Activated gamma-delta T cell treated with anti-CD3 and anti-CD28 coated beads, Interleukin-2, amount 50 U/mL, for 16 hours (primary cell): ENCODE data around the gene NT5C2.
"Not testable (repeated sequence)": the region's sequence is repeated elsewhere in the genome, so short reads cannot be mapped to it uniquely, and the experiment has no call there.

Source experiments
- DNase-seq: peaks from one replicate; pipeline ENCODE4 v3.0.0-alpha.2; 2020; ENCODE audit warnings: low read depth

The NT5C2 gene

GRCh38 chr10:103193107-103193819 lies at the start of gene NT5C2:
Gene NT5C2, minus strand, starts transcription at chr10:103193272. Its CDS starts 18,314 bp downstream, at chr10:103174958.
- DNase-seq, result peak; percentile 68

DNA sequence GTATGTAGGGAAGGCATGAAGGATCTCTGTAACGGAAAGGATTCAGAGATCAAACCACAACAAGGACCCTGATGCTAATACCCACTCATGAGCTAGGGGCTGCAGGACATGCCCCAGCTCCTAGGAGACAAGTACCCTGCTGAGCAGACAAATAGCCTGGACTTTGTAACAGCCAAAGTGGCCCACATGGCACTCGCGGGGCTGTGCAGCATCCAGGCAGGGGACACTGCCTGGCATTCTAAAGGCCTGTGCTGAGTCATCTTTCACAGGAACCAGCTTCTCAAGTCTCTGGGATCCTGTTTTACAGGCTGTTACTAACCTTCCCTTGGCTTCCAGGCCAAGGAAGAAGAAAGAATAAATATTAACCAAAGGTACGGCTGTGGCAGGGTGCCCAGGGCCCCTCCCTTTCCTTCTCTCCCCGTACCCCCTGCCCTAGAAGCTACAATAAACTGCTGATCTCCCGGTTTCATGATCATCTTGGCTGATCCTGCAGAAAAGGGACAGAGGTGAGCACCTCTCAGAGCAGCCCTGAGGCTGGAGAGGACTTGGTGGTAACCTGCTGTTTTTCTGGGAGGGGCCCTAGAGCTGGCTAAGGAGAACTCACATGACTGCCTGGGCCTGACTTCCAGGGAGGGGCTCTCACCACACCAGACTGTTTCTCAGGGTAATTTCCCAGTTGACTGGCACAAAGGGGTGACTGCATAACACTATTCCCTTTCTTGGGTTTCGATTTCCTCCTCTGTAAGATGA lies 48.4 kb upstream of the NT5C2 start:
- no peak for DNase-seq

GRCh38 chr10:103238506-103239252 lies 45.6 kb upstream of the NT5C2 start:
- DNase-seq, result no peak

DNA sequence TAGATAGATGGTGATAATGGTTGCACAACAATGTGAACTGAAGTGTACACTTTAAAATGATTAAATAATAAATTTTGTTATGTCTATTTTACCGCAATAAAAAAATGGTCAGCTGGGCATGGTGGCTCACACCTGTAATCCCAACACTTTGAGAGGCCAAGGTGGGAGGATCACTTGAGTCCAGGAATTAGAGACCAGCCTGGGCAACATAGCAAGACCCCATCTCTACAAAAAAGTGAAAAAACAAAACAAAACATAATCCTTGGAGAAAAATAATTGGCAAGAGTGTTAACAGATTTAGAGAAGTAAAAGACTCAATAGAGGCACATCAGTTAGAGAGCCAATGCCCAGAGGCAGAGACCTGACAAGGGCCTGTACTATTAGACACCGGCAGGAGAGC lies 42.7 kb upstream of the NT5C2 start:
- no peak for DNase-seq

- DNase-seq, result no peak
These were observed 39.9 kb upstream of the NT5C2 start for GRCh38 chr10:103232772-103233488.

GRCh38 chr10:103232131-103232673 lies 39.1 kb upstream of the NT5C2 start:
- no peak for DNase-seq

- DNase-seq, result no peak
These were observed 38.0 kb upstream of the NT5C2 start for GRCh38 chr10:103231047-103231551.

DNA sequence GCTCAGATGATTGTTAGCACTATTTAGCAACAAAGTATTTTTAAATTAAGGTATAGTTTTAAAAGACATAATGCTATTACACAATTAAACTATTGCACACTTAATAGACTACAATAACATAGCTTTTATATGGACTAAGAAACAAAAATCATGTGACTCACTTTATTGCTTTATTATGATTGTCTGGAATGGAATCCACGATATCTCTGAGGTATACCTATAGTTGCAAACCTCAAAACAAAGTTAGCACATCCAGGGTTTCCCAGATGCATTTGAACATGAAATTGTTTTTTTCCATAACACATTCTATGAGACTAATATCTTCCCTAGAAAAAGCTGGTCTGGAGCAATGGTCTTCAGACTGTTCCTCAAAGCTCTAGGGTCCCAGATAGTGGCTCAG lies 34.3 kb upstream of the NT5C2 start:
- DNase-seq, result no peak

GRCh38 chr10:103225939-103226338 lies 32.9 kb upstream of the NT5C2 start:
- DNase-seq, result no peak

DNA sequence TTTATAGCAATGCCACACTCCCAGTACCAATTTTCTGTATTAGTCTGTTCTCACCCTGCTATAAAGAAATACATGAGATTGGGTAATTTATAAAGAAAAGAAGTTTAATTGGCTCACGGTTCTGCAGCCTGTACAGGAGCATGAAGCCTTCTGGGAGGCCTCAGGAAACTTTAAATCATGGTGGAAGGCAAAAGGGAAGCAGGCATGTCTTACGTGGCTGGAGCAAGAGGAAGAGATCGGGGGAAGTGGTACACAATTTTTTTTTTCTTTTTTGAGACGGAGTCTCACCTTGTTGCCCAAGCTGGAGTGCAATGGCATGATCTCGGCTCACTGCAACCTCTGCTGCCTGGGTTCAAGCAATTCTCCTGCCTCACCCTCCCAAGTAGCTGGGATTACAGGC lies 31.6 kb upstream of the NT5C2 start:
- DNase-seq, result not testable (repeated sequence)

DNA sequence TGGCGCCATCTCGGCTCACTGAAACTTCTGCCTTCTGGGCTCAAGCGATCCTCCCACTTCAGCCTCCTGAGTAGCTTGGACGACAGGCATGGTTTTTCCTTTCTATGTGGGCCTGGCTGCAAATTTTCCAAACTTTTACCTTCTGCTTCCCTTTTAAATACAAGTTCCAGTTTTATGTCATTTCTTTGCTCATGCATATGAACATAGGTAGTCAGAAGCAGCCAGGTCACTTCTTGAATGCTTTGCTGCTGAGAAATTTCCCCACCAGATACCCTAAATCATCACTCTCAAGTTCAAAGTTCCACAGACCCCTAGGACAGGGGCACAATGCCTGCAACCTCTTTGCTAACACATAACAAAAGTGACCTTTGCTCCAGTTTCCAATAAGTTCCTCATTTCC lies 31.1 kb upstream of the NT5C2 start:
- no peak for DNase-seq

DNA sequence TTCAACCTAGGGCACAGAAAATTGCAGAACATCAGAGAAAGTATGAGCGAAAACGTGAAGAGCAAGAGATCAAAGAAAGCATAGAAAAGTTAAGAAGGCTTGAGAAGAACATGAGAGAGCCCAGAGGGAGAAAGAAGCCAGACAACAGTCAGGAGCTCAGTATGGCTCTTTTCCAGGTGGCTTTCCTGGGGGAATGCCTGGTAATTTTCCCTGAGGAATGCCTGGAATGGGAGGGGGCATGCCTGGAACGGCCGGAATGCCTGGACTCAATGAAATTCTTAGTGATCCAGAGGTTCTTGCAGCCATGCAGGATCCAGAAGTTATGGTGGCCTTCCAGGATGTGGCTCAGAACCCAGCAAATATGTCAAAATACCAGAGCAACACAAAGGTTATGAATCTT lies 23.3 kb upstream of the NT5C2 start:
- not testable (repeated sequence) for DNase-seq

GRCh38 chr10:103215601-103216000 lies 22.5 kb upstream of the NT5C2 start:
- no peak for DNase-seq

DNA sequence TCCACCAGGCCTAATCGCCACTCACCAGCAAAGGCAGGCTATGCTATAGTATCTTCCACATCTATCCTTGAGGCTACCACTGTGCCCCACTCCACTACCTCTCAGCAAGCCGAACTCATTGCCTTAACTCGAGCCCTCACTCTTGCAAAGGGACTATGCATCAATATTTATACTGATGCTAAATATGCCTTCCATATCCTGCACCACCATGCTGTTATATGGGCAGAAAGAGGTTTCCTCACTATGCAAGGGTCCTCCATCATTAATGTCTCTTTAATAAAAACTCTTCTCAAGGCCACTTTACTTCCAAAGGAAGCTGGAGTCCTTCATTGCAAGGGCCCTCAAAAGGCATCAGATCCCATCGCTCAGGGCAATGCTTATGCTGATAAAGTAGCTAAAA lies 17.2 kb upstream of the NT5C2 start:
- DNase-seq, result not testable (repeated sequence)

DNA sequence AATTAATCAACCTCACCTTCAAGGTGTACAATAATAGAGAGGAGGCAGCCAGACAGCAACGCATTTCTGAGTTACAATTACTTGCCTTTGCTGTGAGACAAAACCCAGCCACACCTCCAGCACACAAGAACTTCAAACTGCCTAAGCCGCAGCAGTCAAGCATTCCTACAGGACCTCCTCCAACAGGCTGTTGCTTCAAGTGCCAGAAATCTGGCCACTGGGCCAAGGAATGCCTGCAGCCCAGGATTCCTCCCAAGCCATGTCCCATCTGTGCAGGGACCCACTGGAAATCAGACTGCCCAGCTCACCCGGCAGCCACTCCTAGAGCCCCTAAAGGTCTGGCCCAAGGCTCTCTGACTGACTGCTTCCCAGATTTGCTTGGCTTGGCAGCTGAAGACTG lies 14.6 kb upstream of the NT5C2 start:
- DNase-seq, result not testable (repeated sequence)

DNA sequence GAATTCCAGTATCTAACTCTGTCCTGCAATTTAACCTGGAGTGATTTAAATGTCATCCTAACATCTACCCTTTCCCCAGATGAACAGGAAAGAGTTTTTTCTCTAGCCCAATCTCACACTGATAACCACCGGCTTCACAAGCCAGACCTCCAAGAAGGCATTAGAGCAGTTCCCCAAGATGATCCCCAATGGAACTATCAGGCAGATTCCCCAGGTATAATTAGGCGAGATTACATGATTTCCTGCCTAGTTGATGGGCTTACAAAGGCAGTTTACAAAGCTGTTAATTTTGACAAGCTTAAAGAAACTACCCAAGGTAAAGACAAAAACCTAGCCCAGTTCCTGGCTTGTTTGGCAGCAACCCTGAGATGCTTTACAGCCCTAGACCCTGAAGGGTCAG lies 14.1 kb upstream of the NT5C2 start:
- no peak for DNase-seq

DNA sequence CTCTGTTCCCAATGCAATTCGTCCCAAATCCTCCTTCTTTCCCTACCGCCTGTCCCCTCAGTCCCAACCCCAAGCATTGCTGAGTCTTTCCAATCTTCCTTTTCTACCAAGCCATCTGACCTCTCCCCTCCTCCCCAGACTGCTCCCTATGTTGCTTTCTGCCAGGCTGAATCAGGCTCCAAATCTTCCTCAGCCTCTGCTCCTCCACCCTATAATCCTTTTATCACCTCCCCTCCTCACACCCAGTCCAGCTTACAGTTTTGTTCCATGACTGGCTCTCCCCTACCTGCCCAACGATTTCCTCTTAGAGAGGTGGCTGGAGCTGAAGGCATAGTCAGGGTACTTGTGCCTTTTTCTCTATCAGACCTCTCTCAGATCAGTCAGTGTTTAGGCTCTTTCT lies 13.6 kb upstream of the NT5C2 start:
- DNase-seq, result not testable (repeated sequence)

DNA sequence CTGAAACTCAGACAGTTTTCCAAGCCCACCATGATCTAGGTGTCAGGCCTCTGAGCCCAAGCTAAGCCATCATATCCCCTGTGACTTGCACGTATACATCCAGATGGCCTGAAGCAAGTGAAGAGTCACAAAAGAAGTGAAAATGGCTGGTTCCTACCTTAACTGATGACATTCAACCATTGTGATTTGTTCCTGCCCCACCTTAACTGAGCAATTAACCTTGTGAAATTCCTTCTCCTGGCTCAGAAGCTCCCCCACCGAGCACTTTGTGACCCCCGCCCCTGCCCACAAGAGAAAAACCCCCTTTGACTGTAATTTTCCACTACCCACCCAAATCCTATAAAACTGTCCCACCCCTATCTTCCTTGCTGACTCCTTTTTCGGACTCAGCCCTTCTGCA lies 12.3 kb upstream of the NT5C2 start:
- not testable (repeated sequence) for DNase-seq

DNA sequence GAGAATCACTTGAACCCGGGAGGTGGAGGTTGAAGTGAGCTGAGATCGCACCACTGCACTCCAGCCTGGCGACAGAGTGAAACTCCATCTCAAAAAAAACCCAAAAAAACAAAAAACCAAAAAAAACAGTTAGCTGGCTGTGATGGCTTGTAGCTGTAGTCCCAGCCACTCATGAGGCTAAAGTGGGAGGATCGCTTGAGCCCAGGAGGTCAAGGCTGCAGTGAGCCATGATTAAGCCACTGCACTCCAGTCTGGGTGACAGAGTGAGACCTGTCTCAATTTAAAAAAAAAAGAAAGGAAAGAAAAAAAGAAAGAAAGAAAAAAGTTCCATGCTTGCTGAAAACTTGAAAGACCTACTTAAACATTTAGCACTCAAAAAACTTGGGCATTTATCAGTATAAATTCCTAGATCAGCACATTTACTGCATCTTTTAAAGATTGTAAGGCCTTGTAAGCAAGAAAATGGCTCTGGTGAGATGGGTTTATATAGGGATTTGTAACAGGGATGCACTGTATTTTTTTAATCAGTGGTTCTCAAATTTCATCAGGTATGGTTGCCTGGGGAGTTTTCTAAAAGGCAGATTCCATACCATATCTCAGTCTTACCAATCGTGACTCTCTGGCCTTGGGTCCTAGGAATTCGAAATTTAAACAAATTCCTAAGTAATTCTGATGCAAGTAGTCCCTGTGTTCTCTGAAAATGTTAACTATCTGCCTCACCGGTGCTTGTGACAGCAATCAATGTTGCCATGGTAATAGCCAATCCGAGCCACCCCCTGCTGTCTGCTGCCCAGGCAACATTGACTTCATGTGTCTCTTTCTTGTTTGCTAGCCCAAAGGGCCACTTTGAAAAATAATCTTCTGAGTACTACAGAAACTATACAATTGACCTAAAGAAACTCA lies 11.5 kb upstream of the NT5C2 start:
- no peak for DNase-seq

DNA sequence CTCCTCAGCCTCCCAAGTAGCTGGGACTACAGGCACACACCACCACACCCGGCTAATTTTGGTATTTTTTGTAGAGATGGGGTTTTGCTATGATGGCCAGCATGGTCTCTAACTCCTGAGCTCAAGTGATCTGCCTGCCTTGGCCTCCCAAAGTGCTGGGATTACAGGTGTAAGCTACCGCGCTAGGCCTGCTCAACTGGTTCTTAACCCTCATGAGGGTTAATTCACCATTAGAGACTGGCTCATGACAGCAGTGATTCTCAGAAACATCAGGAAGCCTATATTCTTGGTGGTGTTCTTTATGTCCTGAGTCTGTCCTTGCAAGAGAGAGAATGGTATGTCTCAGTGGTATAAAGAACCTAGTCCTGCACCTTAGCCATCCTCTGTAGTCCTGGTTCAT lies 10.4 kb upstream of the NT5C2 start:
- no peak for DNase-seq

- no peak for DNase-seq
These were observed 9.2 kb upstream of the NT5C2 start for GRCh38 chr10:103202319-103202718.
